ENCODE measurements around the gene DHRS1. TPM values are rescaled to one million over a fixed set of nuclear protein-coding genes. Genes with fewer than 3 reads are reported as not detected.

DHRS1 gene
- 10 to 100 TPM; 92.6 to 97.6 TPM for polyA plus RNA-seq

- peak within 1 kb of the TSS; percentile 88 to 89 for H3K4me3 ChIP-seq (ENCODE audit: low read depth in 1 of 2, low read length in 2 of 2)
- no peaks in the 10 kb centered on the region for H3K9me3 ChIP-seq (ENCODE audit: control insufficient read depth in 2 of 2, insufficient read depth in 1 of 2, low read depth in 1 of 2, low read length in 1 of 2)
- peak within 1 kb of the TSS; percentile 97 to 98 for H3K27ac ChIP-seq (ENCODE audit: low read depth in 2 of 2, low read length in 1 of 2)
- H3K4me1 ChIP-seq (ENCODE audit: control insufficient read depth in 2 of 2, insufficient read depth in 2 of 2, low read length in 1 of 2): peaks cover 4 to 10% of the 10 kb centered on the region in 2 donors
- H3K27me3 ChIP-seq (ENCODE audit: control insufficient read depth in 1 of 2, insufficient read depth in 2 of 2, low read length in 2 of 2): no peaks in the 10 kb centered on the region
- 0 to 1% methylated on average over 65 to 75 of the region's 75 CpGs for WGBS, 2 donors
- peaks cover 12 to 36% of the 10 kb centered on the region in 2 donors for H3K36me3 ChIP-seq (ENCODE audit: control insufficient read depth in 2 of 2, insufficient read depth in 2 of 2, low read length in 1 of 2)
These were observed at the start of gene DHRS1, which contains the start of gene NOP9 for GRCh38 chr14:24299255-24300191. Gene DHRS1, minus strand, starts transcription at chr14:24299780. Its CDS starts 674 bp downstream, at chr14:24299106. Gene NOP9, plus strand, starts transcription at chr14:24299850. Its CDS starts 105 bp downstream, at chr14:24299955.

- 92 to 93% methylated on average over 2 of the region's 2 CpGs for WGBS, 2 donors
- Histone ChIP-seq H3K27me3 (ENCODE audit: control insufficient read depth in 1 of 2, insufficient read depth in 2 of 2, low read length in 2 of 2) (no peaks in the 10 kb centered on the region), H3K4me3 (ENCODE audit: low read depth in 1 of 2, low read length in 2 of 2) (no peak overlapping the region)
These were observed 48.6 kb upstream of the DHRS1 start for GRCh38 chr14:24348186-24348585.

GRCh38 chr14:24347134-24347533, 47.6 kb upstream of the DHRS1 start:
- Histone ChIP-seq H3K27ac (ENCODE audit: low read depth in 2 of 2, low read length in 1 of 2) (no peak overlapping the region), H3K4me3 (ENCODE audit: low read depth in 1 of 2, low read length in 2 of 2) (no peak overlapping the region)
- WGBS, 2 donors: 38 to 58% methylated on average over 1 of the region's 1 CpG

More at GRCh38 chr14:24348186-24348585, 48.6 kb upstream of the DHRS1 start:
- no peaks in the 10 kb centered on the region for H3K9me3 ChIP-seq (ENCODE audit: control insufficient read depth in 2 of 2, insufficient read depth in 1 of 2, low read depth in 1 of 2, low read length in 1 of 2)
- peaks cover 0 to 3% of the 10 kb centered on the region in 2 donors for H3K4me1 ChIP-seq (ENCODE audit: control insufficient read depth in 2 of 2, insufficient read depth in 2 of 2, low read length in 1 of 2)
- H3K36me3 ChIP-seq (ENCODE audit: control insufficient read depth in 2 of 2, insufficient read depth in 2 of 2, low read length in 1 of 2): no peaks in the 10 kb centered on the region
- H3K27ac ChIP-seq (ENCODE audit: low read depth in 2 of 2, low read length in 1 of 2): no peak overlapping the region

GRCh38 chr14:24343795-24344660, 44.4 kb upstream of the DHRS1 start:
- H3K4me3 ChIP-seq (ENCODE audit: low read depth in 1 of 2, low read length in 2 of 2): no peak overlapping the region

More at GRCh38 chr14:24347134-24347533, 47.6 kb upstream of the DHRS1 start:
- Histone ChIP-seq H3K9me3 (ENCODE audit: control insufficient read depth in 2 of 2, insufficient read depth in 1 of 2, low read depth in 1 of 2, low read length in 1 of 2) (no peaks in the 10 kb centered on the region), H3K4me1 (ENCODE audit: control insufficient read depth in 2 of 2, insufficient read depth in 2 of 2, low read length in 1 of 2) (peaks cover 0 to 3% of the 10 kb centered on the region in 2 donors), H3K27me3 (ENCODE audit: control insufficient read depth in 1 of 2, insufficient read depth in 2 of 2, low read length in 2 of 2) (no peaks in the 10 kb centered on the region), H3K36me3 (ENCODE audit: control insufficient read depth in 2 of 2, insufficient read depth in 2 of 2, low read length in 1 of 2) (no peaks in the 10 kb centered on the region)

GRCh38 chr14:24342889-24343288, 43.3 kb upstream of the DHRS1 start:
- no peaks in the 10 kb centered on the region for H3K36me3 ChIP-seq (ENCODE audit: control insufficient read depth in 2 of 2, insufficient read depth in 2 of 2, low read length in 1 of 2)
- no peak overlapping the region for H3K4me3 ChIP-seq (ENCODE audit: low read depth in 1 of 2, low read length in 2 of 2)
- no peaks in the 10 kb centered on the region for H3K27me3 ChIP-seq (ENCODE audit: control insufficient read depth in 1 of 2, insufficient read depth in 2 of 2, low read length in 2 of 2)
- H3K27ac ChIP-seq (ENCODE audit: low read depth in 2 of 2, low read length in 1 of 2): no peak overlapping the region
- no peaks in the 10 kb centered on the region for H3K9me3 ChIP-seq (ENCODE audit: control insufficient read depth in 2 of 2, insufficient read depth in 1 of 2, low read depth in 1 of 2, low read length in 1 of 2)
- 96% methylated on average over 4 of the region's 4 CpGs for WGBS, 2 donors
- peaks cover 5 to 6% of the 10 kb centered on the region in 2 donors for H3K4me1 ChIP-seq (ENCODE audit: control insufficient read depth in 2 of 2, insufficient read depth in 2 of 2, low read length in 1 of 2)

More at GRCh38 chr14:24343795-24344660, 44.4 kb upstream of the DHRS1 start:
- Histone ChIP-seq H3K27ac (ENCODE audit: low read depth in 2 of 2, low read length in 1 of 2) (no peak overlapping the region), H3K36me3 (ENCODE audit: control insufficient read depth in 2 of 2, insufficient read depth in 2 of 2, low read length in 1 of 2) (no peaks in the 10 kb centered on the region), H3K9me3 (ENCODE audit: control insufficient read depth in 2 of 2, insufficient read depth in 1 of 2, low read depth in 1 of 2, low read length in 1 of 2) (no peaks in the 10 kb centered on the region), H3K4me1 (ENCODE audit: control insufficient read depth in 2 of 2, insufficient read depth in 2 of 2, low read length in 1 of 2) (peaks cover 2% of the 10 kb centered on the region in 2 donors), H3K27me3 (ENCODE audit: control insufficient read depth in 1 of 2, insufficient read depth in 2 of 2, low read length in 2 of 2) (no peaks in the 10 kb centered on the region)
- 74 to 82% methylated on average over 7 of the region's 7 CpGs for WGBS, 2 donors

- peaks cover 5 to 6% of the 10 kb centered on the region in 2 donors for H3K4me1 ChIP-seq (ENCODE audit: control insufficient read depth in 2 of 2, insufficient read depth in 2 of 2, low read length in 1 of 2)
- H3K4me3 ChIP-seq (ENCODE audit: low read depth in 1 of 2, low read length in 2 of 2): no peak overlapping the region
- no peak overlapping the region for H3K27ac ChIP-seq (ENCODE audit: low read depth in 2 of 2, low read length in 1 of 2)
- no peaks in the 10 kb centered on the region for H3K27me3 ChIP-seq (ENCODE audit: control insufficient read depth in 1 of 2, insufficient read depth in 2 of 2, low read length in 2 of 2)
- 83 to 98% methylated on average over 1 of the region's 1 CpG for WGBS, 2 donors
- no peaks in the 10 kb centered on the region for H3K9me3 ChIP-seq (ENCODE audit: control insufficient read depth in 2 of 2, insufficient read depth in 1 of 2, low read depth in 1 of 2, low read length in 1 of 2)
- peaks cover 0 to 4% of the 10 kb centered on the region in 2 donors for H3K36me3 ChIP-seq (ENCODE audit: control insufficient read depth in 2 of 2, insufficient read depth in 2 of 2, low read length in 1 of 2)
These were observed 41.0 kb upstream of the DHRS1 start for GRCh38 chr14:24340606-24341005.

- peak within 1 kb of the TSS; percentile 53 to 61 for H3K4me3 ChIP-seq (ENCODE audit: low read depth in 1 of 2, low read length in 2 of 2)
- H3K36me3 ChIP-seq (ENCODE audit: control insufficient read depth in 2 of 2, insufficient read depth in 2 of 2, low read length in 1 of 2): peaks cover 0 to 4% of the 10 kb centered on the region in 2 donors
- H3K27me3 ChIP-seq (ENCODE audit: control insufficient read depth in 1 of 2, insufficient read depth in 2 of 2, low read length in 2 of 2): no peaks in the 10 kb centered on the region
- peak within 1 kb of the TSS; percentile 60 to 62 for H3K27ac ChIP-seq (ENCODE audit: low read depth in 2 of 2, low read length in 1 of 2)
- no peaks in the 10 kb centered on the region for H3K9me3 ChIP-seq (ENCODE audit: control insufficient read depth in 2 of 2, insufficient read depth in 1 of 2, low read depth in 1 of 2, low read length in 1 of 2)
- H3K4me1 ChIP-seq (ENCODE audit: control insufficient read depth in 2 of 2, insufficient read depth in 2 of 2, low read length in 1 of 2): peaks cover 5 to 9% of the 10 kb centered on the region in 2 donors
- 8 to 13% methylated on average over 51 of the region's 51 CpGs for WGBS, 2 donors
These were observed 39.9 kb upstream of the DHRS1 start, which contains the start of gene RIPK3 for GRCh38 chr14:24339284-24340151. Gene RIPK3, minus strand, starts transcription at chr14:24339991. Its CDS starts 165 bp downstream, at chr14:24339826.

GRCh38 chr14:24338843-24339242, 39.3 kb upstream of the DHRS1 start:
- H3K27ac ChIP-seq (ENCODE audit: low read depth in 2 of 2, low read length in 1 of 2): no peak overlapping the region
- H3K36me3 ChIP-seq (ENCODE audit: control insufficient read depth in 2 of 2, insufficient read depth in 2 of 2, low read length in 1 of 2): peaks cover 0 to 4% of the 10 kb centered on the region in 2 donors
- no peaks in the 10 kb centered on the region for H3K9me3 ChIP-seq (ENCODE audit: control insufficient read depth in 2 of 2, insufficient read depth in 1 of 2, low read depth in 1 of 2, low read length in 1 of 2)
- WGBS, 2 donors: 73 to 82% methylated on average over 14 of the region's 14 CpGs
- no peaks in the 10 kb centered on the region for H3K27me3 ChIP-seq (ENCODE audit: control insufficient read depth in 1 of 2, insufficient read depth in 2 of 2, low read length in 2 of 2)
- peaks cover 5 to 9% of the 10 kb centered on the region in 2 donors for H3K4me1 ChIP-seq (ENCODE audit: control insufficient read depth in 2 of 2, insufficient read depth in 2 of 2, low read length in 1 of 2)
- peak overlapping the region; percentile 53 to 61 for H3K4me3 ChIP-seq (ENCODE audit: low read depth in 1 of 2, low read length in 2 of 2)
